ENCODE data around the gene ROBO1. TPM values are rescaled to one million over a fixed set of nuclear protein-coding genes. Genes with fewer than 3 reads are reported as not detected.

Gene ROBO1
- polyA plus RNA-seq, 1 donor (not counting 4 experiments of a cell fraction or from before 2014, with no cell fraction given): 27.1 TPM

GRCh38 chr3:79202471-79203143 lies 565.2 kb downstream of the ROBO1 start:
- H4K20me1 ChIP-seq (ENCODE audit: control insufficient read depth, extremely low read depth, insufficient read depth, low read length): no peaks in the 10 kb centered on the region
- H3K36me3 ChIP-seq (ENCODE audit: control insufficient read depth in 2 of 2, extremely low read depth in 1 of 2, insufficient read depth in 2 of 2, low read length in 2 of 2): no peaks in the 10 kb centered on the region
- H3K4me3 ChIP-seq (ENCODE audit: control insufficient read depth in 2 of 3, extremely low read depth in 1 of 3, insufficient read depth in 2 of 3, low read depth in 1 of 3, low read length in 3 of 3): no peak overlapping the region
- H3K79me2 ChIP-seq (ENCODE audit: control insufficient read depth, insufficient read depth, low read length): no peaks in the 10 kb centered on the region
- H3K27ac ChIP-seq (ENCODE audit: control insufficient read depth, insufficient read depth, low read length): no peak overlapping the region
- TF ChIP-seq EZH2 (IDR thresholded peaks at IDR 0.05; ENCODE audit: low read length) (no peak), CTCF (optimal IDR thresholded peaks at IDR 0.05 in 1 of 3, IDR thresholded peaks at IDR 0.05 in 1 of 3, conservative IDR thresholded peaks at IDR 0.05 in 1 of 3; ENCODE audit: extremely low read depth in 1 of 3, insufficient read depth in 2 of 3, low read length in 3 of 3) (no peak)
- no peaks in the 10 kb centered on the region for H3K4me1 ChIP-seq (ENCODE audit: control insufficient read depth, extremely low read depth, insufficient read depth, low read length)
- dilution Hi-C loops (cut with MboI; ENCODE audit: extremely low pct_ligation_motif_present, low sequenced_read_pairs): no loop called here
- DNase-seq (ENCODE audit: low read depth, low spot score): no peak
- FAIRE-seq: no peak
- no peak overlapping the region for H3K4me2 ChIP-seq (ENCODE audit: control insufficient read depth, extremely low read depth, insufficient read depth, low read depth, low read length)
- no peak overlapping the region for H2AFZ ChIP-seq (ENCODE audit: control insufficient read depth, low read length)
- no peak overlapping the region for H3K9ac ChIP-seq (ENCODE audit: control insufficient read depth, extremely low read depth, insufficient read depth, low read length)
- H3K27me3 ChIP-seq (ENCODE audit: control insufficient read depth, extremely low read depth, insufficient read depth, low read length): no peaks in the 10 kb centered on the region
- H3K9me1 ChIP-seq (ENCODE audit: control insufficient read depth, extremely low read depth, insufficient read depth, low read length): no peaks in the 10 kb centered on the region
- H3K9me3 ChIP-seq (ENCODE audit: control insufficient read depth, low read depth, low read length): no peaks in the 10 kb centered on the region

DNA sequence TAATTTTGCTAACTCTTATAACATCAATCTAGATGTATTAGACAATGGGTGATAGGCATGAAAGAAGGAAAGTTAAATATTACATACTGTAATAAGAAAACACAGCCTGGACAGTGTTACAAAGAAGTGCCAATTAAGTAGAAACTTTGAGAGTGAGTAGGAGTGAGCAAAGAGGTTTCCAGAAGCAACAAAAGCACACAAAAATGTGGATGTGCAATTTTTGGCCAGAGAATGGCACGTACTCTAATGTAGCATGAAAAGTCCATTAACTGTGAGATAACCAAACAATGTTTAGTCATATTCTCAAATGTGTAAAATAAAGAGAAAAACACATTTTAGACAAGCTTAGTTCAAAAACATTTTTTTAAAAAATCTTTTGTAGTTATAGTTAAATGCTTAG lies 567.3 kb downstream of the ROBO1 start:
- Histone ChIP-seq H3K4me1 (ENCODE audit: control insufficient read depth, extremely low read depth, insufficient read depth, low read length) (no peaks in the 10 kb centered on the region), H3K79me2 (ENCODE audit: control insufficient read depth, insufficient read depth, low read length) (no peaks in the 10 kb centered on the region), H2AFZ (ENCODE audit: control insufficient read depth, low read length) (no peak overlapping the region), H3K9ac (ENCODE audit: control insufficient read depth, extremely low read depth, insufficient read depth, low read length) (no peak overlapping the region), H4K20me1 (ENCODE audit: control insufficient read depth, extremely low read depth, insufficient read depth, low read length) (no peaks in the 10 kb centered on the region), H3K27ac (ENCODE audit: control insufficient read depth, insufficient read depth, low read length) (no peak overlapping the region), H3K4me3 (ENCODE audit: control insufficient read depth in 2 of 3, extremely low read depth in 1 of 3, insufficient read depth in 2 of 3, low read depth in 1 of 3, low read length in 3 of 3) (no peak overlapping the region), H3K9me1 (ENCODE audit: control insufficient read depth, extremely low read depth, insufficient read depth, low read length) (no peaks in the 10 kb centered on the region), H3K36me3 (ENCODE audit: control insufficient read depth in 2 of 2, extremely low read depth in 1 of 2, insufficient read depth in 2 of 2, low read length in 2 of 2) (no peaks in the 10 kb centered on the region), H3K9me3 (ENCODE audit: control insufficient read depth, low read depth, low read length) (no peaks in the 10 kb centered on the region), H3K4me2 (ENCODE audit: control insufficient read depth, extremely low read depth, insufficient read depth, low read depth, low read length) (no peak overlapping the region), H3K27me3 (ENCODE audit: control insufficient read depth, extremely low read depth, insufficient read depth, low read length) (no peaks in the 10 kb centered on the region)
- no peak for DNase-seq (ENCODE audit: low read depth, low spot score)
- no peak for FAIRE-seq
- dilution Hi-C loops (cut with MboI; ENCODE audit: extremely low pct_ligation_motif_present, low sequenced_read_pairs): no loop called here
- TF ChIP-seq EZH2 (IDR thresholded peaks at IDR 0.05; ENCODE audit: low read length): no peak

DNA sequence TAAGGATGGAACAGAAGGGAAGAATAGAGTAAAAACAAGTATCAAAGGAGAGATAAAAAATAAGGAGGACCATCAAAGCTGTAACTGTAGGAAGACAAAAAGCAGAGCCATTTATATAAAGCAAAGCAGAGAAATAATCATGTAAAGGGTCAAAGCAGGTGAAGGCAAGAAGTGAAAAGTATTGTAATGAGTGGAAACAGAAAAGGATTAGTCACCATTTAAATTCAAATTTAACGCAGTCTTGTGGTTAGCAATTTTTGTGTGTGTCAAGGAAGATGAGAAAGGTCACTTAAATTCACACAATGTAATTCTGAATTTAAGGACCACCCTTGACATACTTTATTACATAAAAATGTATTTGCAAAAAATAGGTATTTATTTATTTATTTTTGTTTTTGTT lies 567.8 kb downstream of the ROBO1 start:
- Histone ChIP-seq H3K9me3 (ENCODE audit: control insufficient read depth, low read depth, low read length) (no peaks in the 10 kb centered on the region), H3K27me3 (ENCODE audit: control insufficient read depth, extremely low read depth, insufficient read depth, low read length) (no peaks in the 10 kb centered on the region), H3K27ac (ENCODE audit: control insufficient read depth, insufficient read depth, low read length) (no peak overlapping the region), H3K9ac (ENCODE audit: control insufficient read depth, extremely low read depth, insufficient read depth, low read length) (no peak overlapping the region), H3K4me3 (ENCODE audit: control insufficient read depth in 2 of 3, extremely low read depth in 1 of 3, insufficient read depth in 2 of 3, low read depth in 1 of 3, low read length in 3 of 3) (no peak overlapping the region), H3K4me1 (ENCODE audit: control insufficient read depth, extremely low read depth, insufficient read depth, low read length) (no peaks in the 10 kb centered on the region), H3K79me2 (ENCODE audit: control insufficient read depth, insufficient read depth, low read length) (no peaks in the 10 kb centered on the region), H3K4me2 (ENCODE audit: control insufficient read depth, extremely low read depth, insufficient read depth, low read depth, low read length) (no peak overlapping the region), H3K36me3 (ENCODE audit: control insufficient read depth in 2 of 2, extremely low read depth in 1 of 2, insufficient read depth in 2 of 2, low read length in 2 of 2) (no peaks in the 10 kb centered on the region), H4K20me1 (ENCODE audit: control insufficient read depth, extremely low read depth, insufficient read depth, low read length) (no peaks in the 10 kb centered on the region), H3K9me1 (ENCODE audit: control insufficient read depth, extremely low read depth, insufficient read depth, low read length) (no peaks in the 10 kb centered on the region), H2AFZ (ENCODE audit: control insufficient read depth, low read length) (no peak overlapping the region)
- FAIRE-seq: no peak
- no peak for DNase-seq (ENCODE audit: low read depth, low spot score)
- TF ChIP-seq CTCF (optimal IDR thresholded peaks at IDR 0.05 in 1 of 3, IDR thresholded peaks at IDR 0.05 in 1 of 3, conservative IDR thresholded peaks at IDR 0.05 in 1 of 3; ENCODE audit: extremely low read depth in 1 of 3, insufficient read depth in 2 of 3, low read length in 3 of 3): no peak
- dilution Hi-C loops (cut with MboI; ENCODE audit: extremely low pct_ligation_motif_present, low sequenced_read_pairs): no loop called here
